Mammary epithelial cell (primary cell): ENCODE results near the gene KRT86.

Experiments used
- EZH2 ChIP-seq: IDR thresholded peaks from 2 replicates; pipeline ENCODE4 v1.6.1; 2012; ENCODE audit warnings: low read length, inconsistent platforms, borderline replicate concordance
- TF ChIP-seq, protein P1 (sequence below), 2 donors: IDR thresholded peaks in 1 of 2; conservative IDR thresholded peaks in 1 of 2; 2 replicates each; pipeline ENCODE4 v1.5.1; 2011 to 2012; ENCODE audit warnings: inconsistent platforms in 2 of 2, low read length in 2 of 2, mild to moderate bottlenecking in 2 of 2, control low read depth in 1 of 2, low read depth in 1 of 2; ENCODE audit not compliant: insufficient read depth in 1 of 2; ENCODE audit errors: extremely low read depth in 1 of 2

DNA sequence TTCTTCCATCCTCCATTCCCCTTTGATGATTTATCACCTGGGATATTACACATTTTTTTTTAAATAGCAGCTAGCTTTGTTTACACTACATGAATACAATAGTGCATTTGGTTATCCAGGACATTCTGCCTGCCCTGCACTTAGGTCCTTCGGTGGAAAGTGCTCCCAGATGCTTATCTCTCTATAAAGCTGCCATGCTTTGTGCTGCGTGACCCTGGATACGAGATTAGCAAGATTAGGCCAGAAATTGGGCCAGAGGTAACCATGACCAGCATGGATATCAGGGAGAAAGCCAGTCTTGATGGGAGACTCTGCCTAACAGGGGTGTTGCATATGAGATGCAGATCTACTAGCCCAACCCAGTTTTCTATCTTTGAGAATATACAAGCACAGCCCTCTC lies 58.9 kb downstream of the KRT86 start:
- TF ChIP-seq EZH2 = no peak
- TF ChIP-seq, protein P1, sequence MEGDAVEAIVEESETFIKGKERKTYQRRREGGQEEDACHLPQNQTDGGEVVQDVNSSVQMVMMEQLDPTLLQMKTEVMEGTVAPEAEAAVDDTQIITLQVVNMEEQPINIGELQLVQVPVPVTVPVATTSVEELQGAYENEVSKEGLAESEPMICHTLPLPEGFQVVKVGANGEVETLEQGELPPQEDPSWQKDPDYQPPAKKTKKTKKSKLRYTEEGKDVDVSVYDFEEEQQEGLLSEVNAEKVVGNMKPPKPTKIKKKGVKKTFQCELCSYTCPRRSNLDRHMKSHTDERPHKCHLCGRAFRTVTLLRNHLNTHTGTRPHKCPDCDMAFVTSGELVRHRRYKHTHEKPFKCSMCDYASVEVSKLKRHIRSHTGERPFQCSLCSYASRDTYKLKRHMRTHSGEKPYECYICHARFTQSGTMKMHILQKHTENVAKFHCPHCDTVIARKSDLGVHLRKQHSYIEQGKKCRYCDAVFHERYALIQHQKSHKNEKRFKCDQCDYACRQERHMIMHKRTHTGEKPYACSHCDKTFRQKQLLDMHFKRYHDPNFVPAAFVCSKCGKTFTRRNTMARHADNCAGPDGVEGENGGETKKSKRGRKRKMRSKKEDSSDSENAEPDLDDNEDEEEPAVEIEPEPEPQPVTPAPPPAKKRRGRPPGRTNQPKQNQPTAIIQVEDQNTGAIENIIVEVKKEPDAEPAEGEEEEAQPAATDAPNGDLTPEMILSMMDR (conservative IDR thresholded peaks at IDR 0.05 in 1 of 2, IDR thresholded peaks at IDR 0.05 in 1 of 2; ENCODE audit: extremely low read depth in 1 of 2, insufficient read depth in 1 of 2, low read depth in 1 of 2, low read length in 2 of 2) = no peak
